HUES64 (cell line): ENCODE data around the gene PPARD.

ENCODE experiments used
- H3K27ac ChIP-seq: 2 replicates; pipeline ENCODE4 v1.7.0; 2013; ENCODE audit warnings: low read depth, low read length, inconsistent platforms
- H3K27me3 ChIP-seq: 2 replicates; pipeline ENCODE4 v1.6.1; 2013; ENCODE audit warnings: mild to moderate bottlenecking, low read length; ENCODE audit not compliant: insufficient read depth
- H3K36me3 ChIP-seq: 2 replicates; pipeline ENCODE4 v1.6.1; 2013; ENCODE audit warnings: mild to moderate bottlenecking, low read length; ENCODE audit not compliant: insufficient read depth
- H3K4me1 ChIP-seq: 2 replicates; pipeline ENCODE4 v1.6.1; 2013; ENCODE audit warnings: mild to moderate bottlenecking, low read length, moderate library complexity; ENCODE audit not compliant: insufficient read depth
- H3K4me3 ChIP-seq: 2 replicates; pipeline ENCODE4 v1.5.1; 2013; ENCODE audit warnings: mild to moderate bottlenecking, low read length, moderate library complexity
- H3K9ac ChIP-seq: 2 replicates; pipeline ENCODE4 v1.6.1; 2013; ENCODE audit warnings: mild to moderate bottlenecking, low read depth, low read length
- H3K9me3 ChIP-seq: 2 replicates; pipeline ENCODE4 v1.6.1; 2013; ENCODE audit warnings: low read depth, low read length; ENCODE audit not compliant: insufficient read depth
- WGBS: fragments of 150-250, 120-280 bp; methylation state at CpG from one replicate; pipeline ENCODE4 v1.1.7; 2013; ENCODE audit warnings: missing lambda C conversion rate; 5-methylcytosine and 5-hydroxymethylcytosine counted together

The PPARD gene

GRCh38 chr6:35448191-35448590, 105.8 kb downstream of the PPARD start:
- WGBS = 89% methylated on average over 5 of the region's 7 CpGs
- no peak overlapping the region for H3K9ac ChIP-seq
- H3K36me3 ChIP-seq = no peaks in the 10 kb centered on the region
- peaks cover 6% of the 10 kb centered on the region; the same call in 1 of the 2 replicates for H3K27me3 ChIP-seq
- no peaks in the 10 kb centered on the region for H3K9me3 ChIP-seq
- no peak overlapping the region for H3K4me3 ChIP-seq
- peaks cover 9% of the 10 kb centered on the region for H3K4me1 ChIP-seq
- H3K27ac ChIP-seq = no peak overlapping the region

GRCh38 chr6:35449287-35449881, 107.0 kb downstream of the PPARD start:
- Histone ChIP-seq H3K4me3 (no peak overlapping the region), H3K36me3 (no peaks in the 10 kb centered on the region), H3K4me1 (peaks cover 20% of the 10 kb centered on the region), H3K9ac (no peak overlapping the region), H3K27ac (no peak overlapping the region), H3K9me3 (no peaks in the 10 kb centered on the region), H3K27me3 (peaks cover 8% of the 10 kb centered on the region; the same call in 1 of the 2 replicates)
- WGBS = 45% methylated on average over 14 of the region's 14 CpGs

DNA sequence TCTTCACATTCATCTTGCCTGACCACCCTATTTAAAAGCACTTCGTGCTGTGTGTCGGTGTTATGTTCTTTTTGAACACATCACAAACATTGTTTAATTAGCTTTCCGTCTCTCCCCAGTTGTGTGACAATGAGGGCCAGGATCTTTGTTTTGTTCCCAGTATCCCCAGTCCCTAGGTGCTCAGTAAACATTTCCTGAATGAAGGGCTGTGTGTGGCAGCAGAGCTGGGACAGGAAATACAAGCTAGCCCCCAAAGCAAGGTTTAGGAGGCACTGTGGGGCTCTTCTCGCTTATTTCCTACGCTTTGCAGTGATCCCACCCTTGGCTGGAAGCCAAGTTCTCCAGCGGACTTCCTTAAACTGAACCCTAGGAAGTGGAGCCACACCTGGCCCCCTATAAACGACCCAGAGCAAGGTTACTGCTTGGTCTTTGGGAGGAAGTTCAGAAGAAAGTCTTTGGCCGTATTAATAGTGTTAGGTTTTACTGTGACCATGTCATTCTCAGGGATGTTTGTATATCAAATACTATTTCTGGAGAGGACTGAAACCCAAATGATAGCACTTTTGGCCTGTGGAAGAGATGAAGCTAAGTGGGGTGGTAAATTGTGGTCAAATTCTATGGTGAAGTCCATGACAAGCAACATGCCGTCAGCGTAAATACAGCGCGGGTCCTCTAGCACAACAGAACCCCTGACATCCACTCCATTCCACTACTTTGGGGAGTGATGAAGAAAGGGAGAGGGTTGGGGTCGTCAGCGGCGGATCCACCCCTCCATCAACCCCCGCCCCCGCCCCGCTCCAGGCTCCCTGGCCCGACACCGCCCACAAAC, 109.2 kb downstream of the PPARD start:
- WGBS = 42% methylated on average over 13 of the region's 20 CpGs
- peak overlapping the region; percentile 74 for H3K4me3 ChIP-seq
- peaks cover 5% of the 10 kb centered on the region for H3K36me3 ChIP-seq
- peaks cover 8% of the 10 kb centered on the region; the same call in 1 of the 2 replicates for H3K27me3 ChIP-seq
- H3K27ac ChIP-seq = no peak overlapping the region
- peaks cover 26% of the 10 kb centered on the region for H3K4me1 ChIP-seq
- H3K9me3 ChIP-seq = no peaks in the 10 kb centered on the region
- no peak overlapping the region for H3K9ac ChIP-seq

- peaks cover 26% of the 10 kb centered on the region for H3K4me1 ChIP-seq
- H3K27ac ChIP-seq = peak within 1 kb of the TSS; percentile 75; the same call in 1 of the 2 replicates
Observed at GRCh38 chr6:35452183-35453090, 110.1 kb downstream of the PPARD start, which contains the start of gene FANCE. Gene FANCE (plus strand): TSS chr6:35452338. CDS start chr6:35452546, 208 bp downstream.

GRCh38 chr6:35453236-35453635, 110.9 kb downstream of the PPARD start:
- Histone ChIP-seq H3K4me3 (peak overlapping the region; percentile 74), H3K9ac (no peak overlapping the region), H3K27me3 (peaks cover 8% of the 10 kb centered on the region; the same call in 1 of the 2 replicates), H3K27ac (no peak overlapping the region), H3K9me3 (no peaks in the 10 kb centered on the region), H3K4me1 (peaks cover 26% of the 10 kb centered on the region), H3K36me3 (peaks cover 13% of the 10 kb centered on the region)
- WGBS = 75% methylated on average over 2 of the region's 3 CpGs

More at GRCh38 chr6:35452183-35453090, 110.1 kb downstream of the PPARD start, which contains the start of gene FANCE:
- Histone ChIP-seq H3K9me3 (no peaks in the 10 kb centered on the region), H3K9ac (peak within 1 kb of the TSS; percentile 77), H3K27me3 (peaks cover 8% of the 10 kb centered on the region; the same call in 1 of the 2 replicates), H3K36me3 (peaks cover 8% of the 10 kb centered on the region), H3K4me3 (peak within 1 kb of the TSS; percentile 74)
- 2% methylated on average over 87 of the region's 87 CpGs for WGBS

GRCh38 chr6:35454391-35455110, 112.2 kb downstream of the PPARD start:
- H3K36me3 ChIP-seq = peaks cover 23% of the 10 kb centered on the region
- WGBS = 89% methylated on average over 9 of the region's 9 CpGs
- peaks cover 8% of the 10 kb centered on the region; the same call in 1 of the 2 replicates for H3K27me3 ChIP-seq
- H3K27ac ChIP-seq = no peak overlapping the region
- no peaks in the 10 kb centered on the region for H3K9me3 ChIP-seq
- H3K9ac ChIP-seq = no peak overlapping the region
- H3K4me3 ChIP-seq = 0 out of 2 replicates have a peak overlapping the region, but pooled peaks have one; percentile 18
- H3K4me1 ChIP-seq = peaks cover 26% of the 10 kb centered on the region

GRCh38 chr6:35457907-35458306, 115.5 kb downstream of the PPARD start:
- Histone ChIP-seq H3K4me1 (peaks cover 18% of the 10 kb centered on the region), H3K27ac (no peak overlapping the region), H3K9me3 (no peaks in the 10 kb centered on the region), H3K4me3 (no peak overlapping the region), H3K36me3 (peaks cover 42% of the 10 kb centered on the region), H3K27me3 (peaks cover 5% of the 10 kb centered on the region; the same call in 1 of the 2 replicates), H3K9ac (no peak overlapping the region)
- 84% methylated on average over 4 of the region's 4 CpGs for WGBS

- Histone ChIP-seq H3K36me3 (peaks cover 53% of the 10 kb centered on the region), H3K27ac (no peak overlapping the region), H3K27me3 (no peaks in the 10 kb centered on the region), H3K4me1 (no peaks in the 10 kb centered on the region), H3K9ac (no peak overlapping the region), H3K9me3 (no peaks in the 10 kb centered on the region), H3K4me3 (no peak overlapping the region)
- WGBS = 74% methylated on average over 3 of the region's 3 CpGs
Observed at GRCh38 chr6:35461270-35461669, 118.9 kb downstream of the PPARD start.

- no peak overlapping the region for H3K9ac ChIP-seq
- no peaks in the 10 kb centered on the region for H3K4me1 ChIP-seq
- H3K4me3 ChIP-seq = no peak overlapping the region
- WGBS = 96% methylated on average over 4 of the region's 4 CpGs
- H3K27me3 ChIP-seq = peaks cover 3% of the 10 kb centered on the region; the same call in 1 of the 2 replicates
- H3K36me3 ChIP-seq = peaks cover 49% of the 10 kb centered on the region
- no peak overlapping the region for H3K27ac ChIP-seq
- H3K9me3 ChIP-seq = no peaks in the 10 kb centered on the region
Observed at GRCh38 chr6:35463292-35463691, 120.9 kb downstream of the PPARD start.

GRCh38 chr6:35465646-35466045, 123.3 kb downstream of the PPARD start:
- H3K9me3 ChIP-seq = no peaks in the 10 kb centered on the region
- no peak overlapping the region for H3K27ac ChIP-seq
- no peak overlapping the region for H3K4me3 ChIP-seq
- H3K9ac ChIP-seq = no peak overlapping the region
- peaks cover 3% of the 10 kb centered on the region; the same call in 1 of the 2 replicates for H3K27me3 ChIP-seq
- H3K4me1 ChIP-seq = no peaks in the 10 kb centered on the region
- WGBS = no CpG with 5 or more reads among the region's 1 CpG
- peaks cover 51% of the 10 kb centered on the region for H3K36me3 ChIP-seq
